HepG2 (cell line): Measurements from ENCODE around the gene RPUSD2. TPM values are rescaled to one million over a fixed set of nuclear protein-coding genes. Genes with fewer than 3 reads are reported as not detected.

Source experiments
- FIP1L1 ChIP-seq: fragments of 200-400 bp; formaldehyde crosslinking; IDR thresholded peaks from 2 replicates; pipeline ENCODE4 v1.6.1; 2018; ENCODE audit warnings: low read depth, mild to moderate bottlenecking, low read length, moderate library complexity, borderline replicate concordance; ENCODE audit not compliant: insufficient read depth
- HES4 ChIP-seq: sonication (generic); formaldehyde crosslinking; IDR thresholded peaks from 2 replicates; pipeline ENCODE4 v1.9.0; 2021; ENCODE audit warnings: mild to moderate bottlenecking, missing genetic modification reagents, borderline replicate concordance
- KDM5B ChIP-seq: sonication (generic); formaldehyde crosslinking; IDR thresholded peaks from 2 replicates; pipeline ENCODE4 v1.4.0; 2020; ENCODE audit warnings: missing genetic modification reagents, mild to moderate bottlenecking, borderline replicate concordance
- MATR3 ChIP-seq: sonication (generic); formaldehyde crosslinking; IDR thresholded peaks from 2 replicates; pipeline ENCODE4 v1.4.0; 2020; ENCODE audit warnings: missing genetic modification reagents
- SP2 ChIP-seq: sonication (generic); formaldehyde crosslinking; IDR thresholded peaks from 2 replicates; pipeline ENCODE4 v1.5.1; 2020; ENCODE audit warnings: mild to moderate bottlenecking, missing genetic modification reagents
- TBL1XR1 ChIP-seq: fragments of 150-350 bp; IDR thresholded peaks from 2 replicates; pipeline ENCODE4 v1.6.1; 2014; ENCODE audit warnings: borderline replicate concordance, low read length; ENCODE audit not compliant: partially characterized antibody
- TGIF2 ChIP-seq: IDR thresholded peaks from 2 replicates; pipeline ENCODE4 v1.6.1; 2016; ENCODE audit warnings: control low read depth, missing compliant biosample characterization
- THYN1 ChIP-seq: sonication (generic); formaldehyde crosslinking; IDR thresholded peaks from 2 replicates; pipeline ENCODE4 v1.8.1; 2023; ENCODE audit warnings: low read depth, mild to moderate bottlenecking, moderate library complexity, missing genetic modification reagents, borderline replicate concordance
- ZNF644 ChIP-seq: IDR thresholded peaks from 2 replicates; pipeline ENCODE4 v1.6.1; 2016; ENCODE audit warnings: low read depth
- ZNF766 ChIP-seq: sonication (generic); formaldehyde crosslinking; IDR thresholded peaks from 2 replicates; pipeline ENCODE4 v1.5.0; 2020; ENCODE audit warnings: missing genetic modification reagents, borderline replicate concordance
- polyA plus RNA-seq, 8 experiments: library from polyadenylated mRNA; depleted of rRNA in 3 of 8; stranded (reverse) in 7 of 8; unstranded in 1 of 8; fragments of >200 nt; fragmentation: Illumina TruSeq in 4 of 8; extraction: Trizol in 4 of 8; gene quantifications; 2 replicates each; pipeline versions ENCODE4 v1.2.1 to v1.2.3, GENCODE V29; 2011 to 2016; ENCODE audit warnings: low read depth in 4 of 8, missing spikeins in 1 of 8, mixed read lengths in 1 of 8; ENCODE audit not compliant: insufficient read depth in 1 of 8
- total RNA-seq, 5 experiments: library from RNA; depleted of rRNA; stranded (reverse); fragments of >200 nt; fragmentation: Illumina TruSeq; extraction: Trizol; gene quantifications; 2 replicates each; pipeline ENCODE4 v1.2.3, GENCODE V29; 2016; ENCODE audit warnings: low read depth in 1 of 5
- TF ChIP-seq, protein P1 (sequence below): sonication (generic); formaldehyde crosslinking; IDR thresholded peaks from 2 replicates; pipeline ENCODE4 v1.8.0; 2022; ENCODE audit warnings: missing genetic modification reagents, mild to moderate bottlenecking, borderline replicate concordance
- TF ChIP-seq, protein P2 (sequence below): sonication (generic); formaldehyde crosslinking; IDR thresholded peaks from 2 replicates; pipeline ENCODE4 v1.4.0; 2020; ENCODE audit warnings: missing genetic modification reagents, borderline replicate concordance
- TF ChIP-seq, protein P3 (sequence below): sonication (generic); formaldehyde crosslinking; IDR thresholded peaks from 2 replicates; pipeline ENCODE4 v1.9.0; 2021; ENCODE audit warnings: missing genetic modification reagents, borderline replicate concordance
- TF ChIP-seq, protein P4 (sequence below), 2 experiments: sonication (generic) in 1 of 2; formaldehyde crosslinking in 1 of 2; IDR thresholded peaks; 2 replicates each; pipeline versions ENCODE4 v1.4.0 to v1.6.1; 2016 to 2020; ENCODE audit warnings: borderline replicate concordance in 1 of 2, low read depth in 1 of 2, mild to moderate bottlenecking in 1 of 2, missing genetic modification reagents in 1 of 2

Gene RPUSD2
- total and polyA plus RNA-seq, 2 of the 13 experiments (the other 11 are each of a cell fraction or from before 2014, with no cell fraction given): 8.6 to 14.5 TPM

DNA sequence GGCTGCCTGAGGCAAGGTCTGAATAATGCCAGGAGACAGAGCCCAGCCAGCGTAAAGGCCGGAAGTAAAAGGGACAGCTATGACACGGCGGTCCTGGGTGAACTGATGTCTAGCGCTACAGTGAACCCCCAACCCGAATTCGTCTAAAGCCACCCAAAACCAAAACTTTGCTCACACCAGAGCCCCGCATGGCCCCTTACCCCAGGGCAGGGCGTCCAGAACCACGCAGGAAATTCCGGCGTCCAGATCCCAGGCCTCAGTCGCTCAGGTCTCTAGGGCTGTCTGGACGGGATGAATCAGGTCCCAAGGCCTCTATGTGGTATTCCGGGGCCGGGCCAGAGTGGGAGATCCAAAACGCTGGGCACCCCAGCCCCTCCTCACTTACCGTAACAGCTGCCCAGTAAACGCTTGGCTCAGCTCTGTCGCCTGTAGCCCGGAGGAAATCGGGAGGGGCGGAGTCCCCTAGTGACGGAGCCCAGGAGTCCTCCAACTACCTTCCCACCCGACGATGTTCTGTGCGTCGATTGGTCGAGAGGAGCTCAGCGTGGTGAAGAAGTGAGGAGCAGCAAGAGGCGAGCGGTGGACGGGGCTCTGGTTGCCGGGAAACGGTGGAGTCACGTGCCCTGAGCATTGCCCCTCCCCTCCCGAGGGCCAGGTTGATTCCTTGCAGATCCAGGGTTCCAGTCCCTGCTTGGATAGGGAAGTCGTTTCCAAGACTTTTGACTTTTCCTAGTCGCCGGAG is 4.3 kb upstream of the RPUSD2 start, which contains the start of gene CCDC32 (continued):
- TF ChIP-seq FIP1L1 (no peak), ZNF766 (CRISPR knock-in tag) (0 out of 2 replicates have a peak, but pooled peaks have one; percentile 46), TBL1XR1 (no peak), ZNF644 (CRISPR knock-in tag) (no peak), THYN1 (CRISPR knock-in tag) (no peak), KDM5B (peak; percentile 87; the same call in 1 of the 2 replicates), HES4 (CRISPR knock-in tag) (peak; percentile 65; the same call in 1 of the 2 replicates), TGIF2 (CRISPR knock-in tag) (peak; percentile 40; the same call in 1 of the 2 replicates), MATR3 (no peak), SP2 (CRISPR knock-in tag) (peak; percentile 68)
- TF ChIP-seq, protein P1, sequence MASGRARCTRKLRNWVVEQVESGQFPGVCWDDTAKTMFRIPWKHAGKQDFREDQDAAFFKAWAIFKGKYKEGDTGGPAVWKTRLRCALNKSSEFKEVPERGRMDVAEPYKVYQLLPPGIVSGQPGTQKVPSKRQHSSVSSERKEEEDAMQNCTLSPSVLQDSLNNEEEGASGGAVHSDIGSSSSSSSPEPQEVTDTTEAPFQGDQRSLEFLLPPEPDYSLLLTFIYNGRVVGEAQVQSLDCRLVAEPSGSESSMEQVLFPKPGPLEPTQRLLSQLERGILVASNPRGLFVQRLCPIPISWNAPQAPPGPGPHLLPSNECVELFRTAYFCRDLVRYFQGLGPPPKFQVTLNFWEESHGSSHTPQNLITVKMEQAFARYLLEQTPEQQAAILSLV (CRISPR knock-in tag): no peak
- TF ChIP-seq, protein P2, sequence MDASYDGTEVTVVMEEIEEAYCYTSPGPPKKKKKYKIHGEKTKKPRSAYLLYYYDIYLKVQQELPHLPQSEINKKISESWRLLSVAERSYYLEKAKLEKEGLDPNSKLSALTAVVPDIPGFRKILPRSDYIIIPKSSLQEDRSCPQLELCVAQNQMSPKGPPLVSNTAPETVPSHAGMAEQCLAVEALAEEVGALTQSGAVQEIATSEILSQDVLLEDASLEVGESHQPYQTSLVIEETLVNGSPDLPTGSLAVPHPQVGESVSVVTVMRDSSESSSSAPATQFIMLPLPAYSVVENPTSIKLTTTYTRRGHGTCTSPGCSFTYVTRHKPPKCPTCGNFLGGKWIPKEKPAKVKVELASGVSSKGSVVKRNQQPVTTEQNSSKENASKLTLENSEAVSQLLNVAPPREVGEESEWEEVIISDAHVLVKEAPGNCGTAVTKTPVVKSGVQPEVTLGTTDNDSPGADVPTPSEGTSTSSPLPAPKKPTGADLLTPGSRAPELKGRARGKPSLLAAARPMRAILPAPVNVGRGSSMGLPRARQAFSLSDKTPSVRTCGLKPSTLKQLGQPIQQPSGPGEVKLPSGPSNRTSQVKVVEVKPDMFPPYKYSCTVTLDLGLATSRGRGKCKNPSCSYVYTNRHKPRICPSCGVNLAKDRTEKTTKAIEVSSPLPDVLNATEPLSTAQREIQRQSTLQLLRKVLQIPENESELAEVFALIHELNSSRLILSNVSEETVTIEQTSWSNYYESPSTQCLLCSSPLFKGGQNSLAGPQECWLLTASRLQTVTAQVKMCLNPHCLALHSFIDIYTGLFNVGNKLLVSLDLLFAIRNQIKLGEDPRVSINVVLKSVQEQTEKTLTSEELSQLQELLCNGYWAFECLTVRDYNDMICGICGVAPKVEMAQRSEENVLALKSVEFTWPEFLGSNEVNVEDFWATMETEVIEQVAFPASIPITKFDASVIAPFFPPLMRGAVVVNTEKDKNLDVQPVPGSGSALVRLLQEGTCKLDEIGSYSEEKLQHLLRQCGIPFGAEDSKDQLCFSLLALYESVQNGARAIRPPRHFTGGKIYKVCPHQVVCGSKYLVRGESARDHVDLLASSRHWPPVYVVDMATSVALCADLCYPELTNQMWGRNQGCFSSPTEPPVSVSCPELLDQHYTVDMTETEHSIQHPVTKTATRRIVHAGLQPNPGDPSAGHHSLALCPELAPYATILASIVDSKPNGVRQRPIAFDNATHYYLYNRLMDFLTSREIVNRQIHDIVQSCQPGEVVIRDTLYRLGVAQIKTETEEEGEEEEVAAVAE (CRISPR knock-in tag): peak; percentile 94
- TF ChIP-seq, protein P3, sequence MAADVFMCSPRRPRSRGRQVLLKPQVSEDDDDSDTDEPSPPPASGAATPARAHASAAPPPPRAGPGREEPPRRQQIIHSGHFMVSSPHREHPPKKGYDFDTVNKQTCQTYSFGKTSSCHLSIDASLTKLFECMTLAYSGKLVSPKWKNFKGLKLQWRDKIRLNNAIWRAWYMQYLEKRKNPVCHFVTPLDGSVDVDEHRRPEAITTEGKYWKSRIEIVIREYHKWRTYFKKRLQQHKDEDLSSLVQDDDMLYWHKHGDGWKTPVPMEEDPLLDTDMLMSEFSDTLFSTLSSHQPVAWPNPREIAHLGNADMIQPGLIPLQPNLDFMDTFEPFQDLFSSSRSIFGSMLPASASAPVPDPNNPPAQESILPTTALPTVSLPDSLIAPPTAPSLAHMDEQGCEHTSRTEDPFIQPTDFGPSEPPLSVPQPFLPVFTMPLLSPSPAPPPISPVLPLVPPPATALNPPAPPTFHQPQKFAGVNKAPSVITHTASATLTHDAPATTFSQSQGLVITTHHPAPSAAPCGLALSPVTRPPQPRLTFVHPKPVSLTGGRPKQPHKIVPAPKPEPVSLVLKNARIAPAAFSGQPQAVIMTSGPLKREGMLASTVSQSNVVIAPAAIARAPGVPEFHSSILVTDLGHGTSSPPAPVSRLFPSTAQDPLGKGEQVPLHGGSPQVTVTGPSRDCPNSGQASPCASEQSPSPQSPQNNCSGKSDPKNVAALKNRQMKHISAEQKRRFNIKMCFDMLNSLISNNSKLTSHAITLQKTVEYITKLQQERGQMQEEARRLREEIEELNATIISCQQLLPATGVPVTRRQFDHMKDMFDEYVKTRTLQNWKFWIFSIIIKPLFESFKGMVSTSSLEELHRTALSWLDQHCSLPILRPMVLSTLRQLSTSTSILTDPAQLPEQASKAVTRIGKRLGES (CRISPR knock-in tag): no peak
- TF ChIP-seq, protein P4, sequence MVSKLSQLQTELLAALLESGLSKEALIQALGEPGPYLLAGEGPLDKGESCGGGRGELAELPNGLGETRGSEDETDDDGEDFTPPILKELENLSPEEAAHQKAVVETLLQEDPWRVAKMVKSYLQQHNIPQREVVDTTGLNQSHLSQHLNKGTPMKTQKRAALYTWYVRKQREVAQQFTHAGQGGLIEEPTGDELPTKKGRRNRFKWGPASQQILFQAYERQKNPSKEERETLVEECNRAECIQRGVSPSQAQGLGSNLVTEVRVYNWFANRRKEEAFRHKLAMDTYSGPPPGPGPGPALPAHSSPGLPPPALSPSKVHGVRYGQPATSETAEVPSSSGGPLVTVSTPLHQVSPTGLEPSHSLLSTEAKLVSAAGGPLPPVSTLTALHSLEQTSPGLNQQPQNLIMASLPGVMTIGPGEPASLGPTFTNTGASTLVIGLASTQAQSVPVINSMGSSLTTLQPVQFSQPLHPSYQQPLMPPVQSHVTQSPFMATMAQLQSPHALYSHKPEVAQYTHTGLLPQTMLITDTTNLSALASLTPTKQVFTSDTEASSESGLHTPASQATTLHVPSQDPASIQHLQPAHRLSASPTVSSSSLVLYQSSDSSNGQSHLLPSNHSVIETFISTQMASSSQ (IDR thresholded peaks at IDR 0.05; ENCODE audit: low read depth): no peak
- TF ChIP-seq, protein P4 (CRISPR knock-in tag; IDR thresholded peaks at IDR 0.05; ENCODE audit: borderline replicate concordance): peak; percentile 28; the same call in 1 of the 2 replicates
